BE2C (cell line): Measurements from ENCODE around the gene SYNM.
A peak's percentile ranks its signal among the peaks of the same experiment; 100 is the strongest.

Experiments
- DNase-seq: peaks from one replicate; pipeline ENCODE4 v3.0.0-alpha.2; 2020
- H3K27me3 ChIP-seq: fragments of 250-450 bp; sonication (Bioruptor Pico); 2 replicates; pipeline ENCODE4 v1.5.1; 2020; ENCODE audit warnings: mild to moderate bottlenecking
- H3K36me3 ChIP-seq: fragments of 250-450 bp; sonication (Bioruptor Pico); 2 replicates; pipeline ENCODE4 v1.5.1; 2020; ENCODE audit warnings: mild to moderate bottlenecking
- H3K4me1 ChIP-seq: fragments of 250-450 bp; sonication (Bioruptor Pico); 2 replicates; pipeline ENCODE4 v1.5.1; 2020
- H3K4me3 ChIP-seq: 2 replicates; pipeline ENCODE4 v1.5.1; 2011; ENCODE audit warnings: low read depth, low read length
- H3K9me3 ChIP-seq: fragments of 250-450 bp; sonication (Bioruptor Pico); 2 replicates; pipeline ENCODE4 v1.5.1; 2020
- TF ChIP-seq, protein P1 (sequence below): IDR thresholded peaks from 2 replicates; pipeline ENCODE4 v1.5.1; 2012; ENCODE audit warnings: mild to moderate bottlenecking, low read depth, low read length

Gene SYNM

DNA sequence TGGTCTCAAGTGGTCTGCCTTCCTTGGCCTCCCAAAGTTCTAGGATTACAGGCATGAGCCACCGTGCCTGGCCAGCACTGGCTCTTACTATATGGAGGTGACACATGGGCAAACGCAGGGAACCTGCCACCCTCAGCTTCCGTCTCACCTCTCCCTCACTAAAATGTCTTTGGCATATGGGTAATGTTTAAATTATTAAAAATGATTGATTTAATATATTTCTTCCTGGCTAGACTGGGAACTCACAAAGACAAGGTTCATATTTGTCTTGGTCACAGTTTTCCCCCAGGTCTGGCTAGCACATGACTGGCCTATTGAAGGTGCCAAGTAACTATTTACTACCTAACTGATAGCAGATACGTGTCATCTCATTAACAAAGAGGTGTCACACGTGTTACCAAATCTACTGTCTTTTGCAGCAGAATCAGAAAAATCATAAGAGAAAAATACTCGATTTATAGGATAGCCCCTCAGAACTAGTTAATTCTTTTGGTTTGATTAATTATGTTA is 48.2 kb downstream of the SYNM start:
- H3K4me3 ChIP-seq: no peak overlapping the region

DNA sequence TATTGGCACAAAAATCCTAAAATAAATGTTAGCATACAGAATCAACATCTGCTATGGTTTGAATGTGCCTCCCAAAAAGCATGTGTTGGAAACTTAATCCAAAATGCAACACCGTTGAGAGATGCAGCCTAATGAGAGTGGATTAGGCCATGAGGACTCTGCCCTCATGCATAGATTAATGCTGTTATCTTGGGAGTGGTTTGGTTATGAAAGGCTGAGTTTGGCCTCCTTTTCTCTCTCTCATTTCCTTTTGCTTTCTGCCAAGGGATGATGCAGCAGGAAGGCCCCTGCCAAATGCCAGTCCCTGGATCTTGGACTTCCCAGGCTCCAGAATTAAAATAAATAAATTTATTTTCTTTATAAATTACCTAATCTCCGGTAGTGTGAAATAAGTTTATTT is 49.4 kb downstream of the SYNM start:
- H3K4me3 ChIP-seq: no peak overlapping the region
- H3K9me3 ChIP-seq: no peaks in the 10 kb centered on the region
- H3K36me3 ChIP-seq: no peaks in the 10 kb centered on the region
- no peaks in the 10 kb centered on the region for H3K27me3 ChIP-seq
- DNase-seq: no peak
- H3K4me1 ChIP-seq: peaks cover 3% of the 10 kb centered on the region; the same call in 1 of the 2 replicates
- TF ChIP-seq, protein P1, sequence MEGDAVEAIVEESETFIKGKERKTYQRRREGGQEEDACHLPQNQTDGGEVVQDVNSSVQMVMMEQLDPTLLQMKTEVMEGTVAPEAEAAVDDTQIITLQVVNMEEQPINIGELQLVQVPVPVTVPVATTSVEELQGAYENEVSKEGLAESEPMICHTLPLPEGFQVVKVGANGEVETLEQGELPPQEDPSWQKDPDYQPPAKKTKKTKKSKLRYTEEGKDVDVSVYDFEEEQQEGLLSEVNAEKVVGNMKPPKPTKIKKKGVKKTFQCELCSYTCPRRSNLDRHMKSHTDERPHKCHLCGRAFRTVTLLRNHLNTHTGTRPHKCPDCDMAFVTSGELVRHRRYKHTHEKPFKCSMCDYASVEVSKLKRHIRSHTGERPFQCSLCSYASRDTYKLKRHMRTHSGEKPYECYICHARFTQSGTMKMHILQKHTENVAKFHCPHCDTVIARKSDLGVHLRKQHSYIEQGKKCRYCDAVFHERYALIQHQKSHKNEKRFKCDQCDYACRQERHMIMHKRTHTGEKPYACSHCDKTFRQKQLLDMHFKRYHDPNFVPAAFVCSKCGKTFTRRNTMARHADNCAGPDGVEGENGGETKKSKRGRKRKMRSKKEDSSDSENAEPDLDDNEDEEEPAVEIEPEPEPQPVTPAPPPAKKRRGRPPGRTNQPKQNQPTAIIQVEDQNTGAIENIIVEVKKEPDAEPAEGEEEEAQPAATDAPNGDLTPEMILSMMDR: no peak

More for the DNA sequence above, 48.2 kb downstream of the SYNM start:
- no peaks in the 10 kb centered on the region for H3K9me3 ChIP-seq
- H3K27me3 ChIP-seq: no peaks in the 10 kb centered on the region
- TF ChIP-seq, protein P1: no peak
- peaks cover 5% of the 10 kb centered on the region; the same call in 1 of the 2 replicates for H3K4me1 ChIP-seq
- no peaks in the 10 kb centered on the region for H3K36me3 ChIP-seq
- no peak for DNase-seq

DNA sequence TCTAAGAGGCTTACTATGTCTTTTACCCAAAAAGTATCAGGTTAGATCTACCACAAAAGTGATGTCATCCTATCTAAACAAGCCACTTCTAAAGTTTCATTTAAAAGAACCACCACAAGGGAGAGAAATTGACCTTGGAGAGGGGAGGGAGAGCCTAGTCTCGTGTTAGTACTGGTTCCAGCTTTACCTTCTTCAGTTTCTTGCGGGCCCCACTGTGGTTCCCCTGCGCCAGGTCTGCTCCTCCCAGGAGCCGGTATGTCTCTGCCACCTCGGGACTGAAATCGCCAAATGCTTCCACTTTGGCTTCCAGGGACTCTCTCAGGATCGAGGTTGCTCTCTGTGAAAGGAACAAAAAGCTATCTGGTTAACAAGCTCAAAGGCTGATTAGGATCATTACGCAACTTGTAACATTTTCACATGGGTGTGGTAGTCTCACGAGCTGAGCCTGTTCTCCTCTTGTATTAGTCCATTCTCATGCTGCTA is 51.1 kb downstream of the SYNM start:
- TF ChIP-seq, protein P1: no peak
- Histone ChIP-seq H3K27me3 (no peaks in the 10 kb centered on the region), H3K36me3 (no peaks in the 10 kb centered on the region), H3K9me3 (no peaks in the 10 kb centered on the region), H3K4me3 (no peak overlapping the region), H3K4me1 (peaks cover 3% of the 10 kb centered on the region; the same call in 1 of the 2 replicates)
- no peak for DNase-seq

DNA sequence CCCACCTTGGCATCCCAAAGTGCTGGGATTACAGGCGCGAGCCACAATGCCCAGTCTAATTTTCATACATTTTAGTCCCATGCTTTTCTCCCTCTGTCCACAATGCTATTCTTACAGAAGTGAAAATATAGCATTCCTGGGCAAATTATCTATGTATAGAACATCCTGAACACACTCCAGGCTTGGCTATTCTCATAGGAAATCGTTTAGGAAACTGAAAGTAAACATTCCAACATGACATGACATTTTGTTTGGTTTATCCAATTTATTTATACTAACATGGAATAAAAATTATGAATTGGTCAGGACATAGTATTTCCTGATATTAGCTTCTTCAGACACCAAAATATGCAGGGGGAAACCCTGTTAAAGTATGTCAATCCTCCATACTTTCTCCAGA is 52.6 kb downstream of the SYNM start:
- DNase-seq: no peak
- Histone ChIP-seq H3K9me3 (no peaks in the 10 kb centered on the region), H3K4me3 (no peak overlapping the region), H3K4me1 (peaks cover 3% of the 10 kb centered on the region; the same call in 1 of the 2 replicates), H3K27me3 (no peaks in the 10 kb centered on the region), H3K36me3 (no peaks in the 10 kb centered on the region)
- TF ChIP-seq, protein P1: no peak

DNA sequence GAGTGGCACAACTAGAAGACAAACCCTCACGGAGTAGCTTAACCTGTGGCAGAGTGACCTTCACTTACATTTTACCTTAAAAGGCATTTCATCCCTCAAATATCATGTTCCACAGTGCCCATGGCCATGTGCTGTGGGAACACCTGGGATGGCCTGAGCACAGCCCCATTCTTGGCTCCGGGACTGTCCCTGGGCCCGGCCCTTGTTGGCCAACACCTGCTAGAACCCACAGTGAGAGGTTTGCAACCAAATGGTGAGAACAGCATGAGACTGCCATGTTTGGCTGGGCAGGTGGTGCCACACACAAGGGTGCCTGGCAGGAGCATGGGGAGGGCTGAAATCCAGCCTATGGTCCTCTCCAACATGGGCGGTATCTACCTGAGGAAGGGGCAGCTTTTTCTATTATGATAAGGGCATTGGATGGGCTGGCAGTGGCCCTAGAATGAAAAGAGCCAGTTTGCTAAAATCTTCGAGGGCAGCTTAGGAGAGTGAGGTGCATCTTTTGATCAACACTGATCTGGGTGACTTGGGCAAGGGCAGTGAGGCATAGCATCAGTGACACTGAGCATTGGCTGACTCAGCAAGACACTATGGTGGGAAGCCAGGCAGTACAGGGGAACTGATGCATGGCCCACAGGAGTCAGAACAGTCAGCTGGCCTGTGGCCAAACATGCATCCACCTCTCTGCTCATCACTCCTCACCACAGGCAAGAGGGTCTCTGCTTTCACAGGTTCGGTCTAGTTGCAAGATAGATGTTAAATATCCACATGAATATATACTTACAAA is 53.9 kb downstream of the SYNM start:
- Histone ChIP-seq H3K27me3 (no peaks in the 10 kb centered on the region), H3K4me3 (no peak overlapping the region), H3K9me3 (no peaks in the 10 kb centered on the region), H3K36me3 (no peaks in the 10 kb centered on the region), H3K4me1 (peaks cover 3% of the 10 kb centered on the region; the same call in 1 of the 2 replicates)
- TF ChIP-seq, protein P1: no peak
- DNase-seq: peak; percentile 50
